ENCODE measurements around the gene CDH4. TPM values are rescaled to one million over a fixed set of nuclear protein-coding genes. Genes with fewer than 3 reads are reported as not detected.

CDH4 gene
- total RNA-seq, 1 experiment from 2014 or later = not detected

DNA sequence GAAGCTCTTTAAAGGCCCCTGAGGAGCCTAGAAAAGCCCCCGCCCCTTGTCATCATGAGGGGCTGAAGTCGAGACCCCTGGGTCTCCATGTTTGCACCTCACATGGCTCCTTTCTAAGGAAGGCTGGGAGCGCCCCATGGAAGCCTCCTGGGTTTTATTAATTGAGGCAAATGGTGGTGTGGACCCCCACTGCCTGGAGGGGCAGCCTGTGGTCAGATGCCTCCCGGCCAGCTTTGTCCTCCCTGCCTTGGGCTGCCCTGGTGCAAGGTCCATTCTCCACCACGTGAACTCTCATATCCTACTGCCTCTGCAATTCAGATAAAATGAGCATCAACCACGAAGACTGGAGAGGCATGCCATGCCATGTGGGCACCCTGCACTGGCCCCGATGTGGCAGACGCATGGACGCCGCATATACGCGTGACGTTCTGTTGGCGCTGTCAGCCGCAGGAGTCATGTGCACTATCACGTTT, 518.1 kb downstream of the CDH4 start:
- Histone ChIP-seq H3K9me3 (no peaks in the 10 kb centered on the region), H3K4me1 (no peaks in the 10 kb centered on the region), H3K36me3 (ENCODE audit: control insufficient read depth, insufficient read depth, low read length) (no peaks in the 10 kb centered on the region), H3K4me3 (ENCODE audit: low read depth, low read length) (no peak overlapping the region), H3K27me3 (replicated peaks; ENCODE audit: control insufficient read depth, insufficient read depth, low read length) (0 out of 2 replicates have a peak, but pooled peaks cover 2% of the 10 kb centered on the region)
- Mint-ChIP-seq H3K4me3 (ENCODE audit: unreplicated experiment) (no peak overlapping the region), H3K27ac (ENCODE audit: unreplicated experiment) (no peak overlapping the region), H3K4me1 (ENCODE audit: low read depth, unreplicated experiment) (peaks cover 7% of the 10 kb centered on the region), H3K27me3 (ENCODE audit: insufficient read depth, unreplicated experiment) (peaks cover 23% of the 10 kb centered on the region), H3K36me3 (ENCODE audit: insufficient read depth, unreplicated experiment) (no peaks in the 10 kb centered on the region), H3K9me3 (ENCODE audit: unreplicated experiment) (no peaks in the 10 kb centered on the region)
- intact Hi-C loops (cut with micrococcal nuclease; ENCODE audit: unreplicated experiment) = no loop called here
- ChIA-PET POLR2A (no interaction called here), CTCF (no interaction called here)
- peak in 1 of 2 experiments; percentile 34 for DNase-seq
- BruUV-seq (replicated peaks) = no TSS peak
- TF ChIP-seq CTCF (IDR thresholded peaks at IDR 0.05; ENCODE audit: insufficient read depth in 1 of 2, low read depth in 1 of 2, low read length in 1 of 2, severe bottlenecking in 1 of 2, unreplicated experiment in 1 of 2) = no peak

DNA sequence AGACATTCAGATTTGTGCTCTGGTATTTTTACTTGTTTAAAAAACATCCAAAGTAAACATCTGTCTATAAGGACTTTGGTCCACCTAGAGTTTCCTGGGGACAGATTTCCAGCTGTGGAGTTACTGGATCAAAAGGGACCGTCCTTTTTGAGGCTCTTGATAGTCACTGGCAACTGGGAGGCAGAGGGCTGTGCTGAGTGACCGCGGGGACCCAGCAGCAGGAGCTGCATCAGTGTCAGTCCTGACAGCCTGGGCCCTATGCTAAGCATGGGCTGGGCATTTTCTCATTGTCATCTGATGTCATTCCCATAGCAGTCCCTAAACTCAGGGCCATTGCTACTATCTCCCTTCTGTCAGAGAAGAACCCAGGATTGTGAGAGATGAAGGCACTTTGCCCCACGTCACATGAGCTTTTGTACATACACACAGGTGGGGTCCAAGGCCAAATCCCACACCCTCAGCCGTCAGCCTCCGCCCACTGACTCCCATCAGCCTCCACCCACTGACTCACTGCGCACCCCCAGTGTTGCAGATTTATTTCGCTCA, 519.8 kb downstream of the CDH4 start:
- H3K27me3 Mint-ChIP-seq (ENCODE audit: insufficient read depth, unreplicated experiment) = peaks cover 19% of the 10 kb centered on the region
- DNase-seq = peak in 1 of 2 experiments; percentile 54
- H3K36me3 ChIP-seq (ENCODE audit: control insufficient read depth, insufficient read depth, low read length) = no peaks in the 10 kb centered on the region
- H3K4me3 ChIP-seq (ENCODE audit: low read depth, low read length) = no peak overlapping the region
- intact Hi-C loops (cut with micrococcal nuclease; ENCODE audit: unreplicated experiment) = no loop called here
- no peaks in the 10 kb centered on the region for H3K9me3 ChIP-seq
- no peaks in the 10 kb centered on the region for H3K4me1 ChIP-seq
- H3K9me3 Mint-ChIP-seq (ENCODE audit: unreplicated experiment) = no peaks in the 10 kb centered on the region
- POLR2A ChIA-PET = no interaction called here
- CTCF ChIA-PET = no interaction called here
- H3K27me3 ChIP-seq (replicated peaks; ENCODE audit: control insufficient read depth, insufficient read depth, low read length) = 0 out of 2 replicates have a peak, but pooled peaks cover 2% of the 10 kb centered on the region
- H3K36me3 Mint-ChIP-seq (ENCODE audit: insufficient read depth, unreplicated experiment) = no peaks in the 10 kb centered on the region
- no peak for TF ChIP-seq CTCF (IDR thresholded peaks at IDR 0.05; ENCODE audit: insufficient read depth in 1 of 2, low read depth in 1 of 2, low read length in 1 of 2, severe bottlenecking in 1 of 2, unreplicated experiment in 1 of 2)
- H3K4me3 Mint-ChIP-seq (ENCODE audit: unreplicated experiment) = no peak overlapping the region
- no TSS peak for BruUV-seq (replicated peaks)
- H3K27ac Mint-ChIP-seq (ENCODE audit: unreplicated experiment) = no peak overlapping the region
- peaks cover 7% of the 10 kb centered on the region for H3K4me1 Mint-ChIP-seq (ENCODE audit: low read depth, unreplicated experiment)

DNA sequence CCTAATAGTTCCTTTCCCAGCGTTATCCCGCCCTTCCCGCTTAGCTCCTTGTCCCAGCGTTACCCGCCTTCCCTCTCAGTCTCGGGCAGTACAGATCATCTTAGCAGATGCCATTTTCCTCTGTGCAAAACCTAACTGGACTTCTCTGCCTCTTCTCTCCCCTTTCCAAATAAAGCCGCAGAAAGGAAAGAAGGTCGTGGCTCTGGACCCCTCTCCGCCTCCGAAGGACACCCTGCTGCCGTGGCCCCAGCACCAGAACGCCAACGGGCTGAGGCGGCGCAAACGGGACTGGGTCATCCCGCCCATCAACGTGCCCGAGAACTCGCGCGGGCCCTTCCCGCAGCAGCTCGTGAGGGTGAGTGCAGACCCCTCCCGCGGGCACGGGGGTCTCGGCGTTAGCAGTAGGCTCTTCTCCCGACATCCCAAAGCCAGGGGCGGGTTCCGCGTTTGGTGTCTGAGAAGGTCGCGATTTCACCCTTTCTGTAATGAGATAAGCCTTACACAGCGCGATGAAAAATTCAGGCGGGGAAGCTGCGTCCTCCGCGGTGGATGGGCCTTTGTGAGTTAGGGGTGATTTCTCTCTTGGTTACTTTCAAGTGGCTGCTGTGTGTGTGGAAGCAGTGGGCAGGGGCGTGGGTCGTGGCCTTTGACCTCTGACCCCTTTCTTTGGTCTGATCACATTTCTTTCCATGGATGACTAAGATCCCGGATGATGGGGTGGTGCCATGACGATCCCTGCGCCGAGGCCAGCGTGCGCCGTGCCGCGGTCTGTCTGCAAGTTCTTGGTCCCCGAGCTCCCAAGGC, 521.0 kb downstream of the CDH4 start:
- no TSS peak for BruUV-seq (replicated peaks)
- no peaks in the 10 kb centered on the region for H3K4me1 ChIP-seq
- no peak overlapping the region for H3K4me3 ChIP-seq (ENCODE audit: low read depth, low read length)
- intact Hi-C loops (cut with micrococcal nuclease; ENCODE audit: unreplicated experiment) = no loop called here
- Mint-ChIP-seq H3K27me3 (ENCODE audit: insufficient read depth, unreplicated experiment) (peaks cover 18% of the 10 kb centered on the region), H3K4me1 (ENCODE audit: low read depth, unreplicated experiment) (peaks cover 7% of the 10 kb centered on the region), H3K27ac (ENCODE audit: unreplicated experiment) (no peak overlapping the region), H3K36me3 (ENCODE audit: insufficient read depth, unreplicated experiment) (no peaks in the 10 kb centered on the region), H3K4me3 (ENCODE audit: unreplicated experiment) (no peak overlapping the region), H3K9me3 (ENCODE audit: unreplicated experiment) (no peaks in the 10 kb centered on the region)
- CTCF ChIA-PET = no interaction called here
- H3K27me3 ChIP-seq (replicated peaks; ENCODE audit: control insufficient read depth, insufficient read depth, low read length) = 0 out of 2 replicates have a peak, but pooled peaks cover 2% of the 10 kb centered on the region
- POLR2A ChIA-PET = no interaction called here
- H3K9me3 ChIP-seq = no peaks in the 10 kb centered on the region
- peak in 1 of 2 experiments; percentile 35 for DNase-seq
- H3K36me3 ChIP-seq (ENCODE audit: control insufficient read depth, insufficient read depth, low read length) = no peaks in the 10 kb centered on the region
- TF ChIP-seq CTCF (IDR thresholded peaks at IDR 0.05; ENCODE audit: insufficient read depth in 1 of 2, low read depth in 1 of 2, low read length in 1 of 2, severe bottlenecking in 1 of 2, unreplicated experiment in 1 of 2) = no peak
